Thyroid gland (tissue), 4 donors: ENCODE measurements around the gene RRP9. TPM values are rescaled to one million over a fixed set of nuclear protein-coding genes. Genes with fewer than 3 reads are reported as not detected.
A peak's percentile ranks its signal among the peaks of the same experiment; 100 is the strongest.

Experiments
- DNase-seq, 2 donors: peaks; one replicate each; pipeline ENCODE4 v3.0.0-alpha.2; 2019
- H3K27ac ChIP-seq, 3 donors: fragments of 200-600 bp; sonication (generic); 1 replicate in 2 of 3; 2 replicates in 1 of 3; pipeline ENCODE4 v1.5.1; 2016 to 2019; ENCODE audit warnings: mild to moderate bottlenecking in 1 of 3, moderate library complexity in 1 of 3
- H3K27me3 ChIP-seq: fragments of 200-600 bp; sonication (generic); one replicate; pipeline ENCODE4 v1.5.1; 2019
- H3K36me3 ChIP-seq, 2 donors: fragments of 200-600 bp; sonication (generic); one replicate each; pipeline ENCODE4 v1.5.1; 2016 to 2019
- H3K4me1 ChIP-seq, 2 donors: fragments of 200-600 bp; sonication (generic); one replicate each; pipeline ENCODE4 v1.5.1; 2017 to 2019
- H3K4me3 ChIP-seq, 3 donors: fragments of 200-600 bp; sonication (generic); replicated peaks in 1 of 3; 1 replicate in 2 of 3; 2 replicates in 1 of 3; pipeline ENCODE4 v1.5.1; 2016; ENCODE audit warnings: mild to moderate bottlenecking in 1 of 3
- H3K9me3 ChIP-seq: fragments of 200-600 bp; sonication (generic); one replicate; pipeline ENCODE4 v1.5.1; 2017
- POLR2A ChIP-seq, 2 donors: fragments of 450-650 bp; IDR thresholded peaks; one replicate each; pipeline ENCODE4 v1.6.1; 2017; ENCODE audit warnings: antibody characterized with exemption in 2 of 2, mild to moderate bottlenecking in 2 of 2, moderate library complexity in 1 of 2
- WGBS, 2 donors: methylation state at CpG; one replicate each; pipeline ENCODE4 v1.1.5; 2017; 5-methylcytosine and 5-hydroxymethylcytosine counted together
- intact Hi-C: fragments of 100-400 bp; cut with DNase I; formaldehyde crosslinking; loops from one replicate; pipeline ENCODE4 v1.15.1; 2023
- total RNA-seq, 4 donors: library from RNA; depleted of rRNA; stranded (reverse); fragments of >200 nt; gene quantifications; one replicate each; pipeline ENCODE4 v1.2.3, GENCODE V29; 2016
- TF ChIP-seq, protein P1 (sequence below), 6 experiments: fragments of 200-600 bp in 3 of 6; fragments of 450-650 bp in 3 of 6; sonication (generic) in 3 of 6; IDR thresholded peaks; one replicate each; pipeline ENCODE4 v1.5.1; 2016 to 2019; ENCODE audit warnings: antibody characterized with exemption in 6 of 6, mild to moderate bottlenecking in 2 of 6, inconsistent platforms in 1 of 6, moderate library complexity in 1 of 6

The RRP9 gene
- total RNA-seq, 4 donors from 2014 or later: 7.3 to 14.4 (median 11.9) TPM

DNA sequence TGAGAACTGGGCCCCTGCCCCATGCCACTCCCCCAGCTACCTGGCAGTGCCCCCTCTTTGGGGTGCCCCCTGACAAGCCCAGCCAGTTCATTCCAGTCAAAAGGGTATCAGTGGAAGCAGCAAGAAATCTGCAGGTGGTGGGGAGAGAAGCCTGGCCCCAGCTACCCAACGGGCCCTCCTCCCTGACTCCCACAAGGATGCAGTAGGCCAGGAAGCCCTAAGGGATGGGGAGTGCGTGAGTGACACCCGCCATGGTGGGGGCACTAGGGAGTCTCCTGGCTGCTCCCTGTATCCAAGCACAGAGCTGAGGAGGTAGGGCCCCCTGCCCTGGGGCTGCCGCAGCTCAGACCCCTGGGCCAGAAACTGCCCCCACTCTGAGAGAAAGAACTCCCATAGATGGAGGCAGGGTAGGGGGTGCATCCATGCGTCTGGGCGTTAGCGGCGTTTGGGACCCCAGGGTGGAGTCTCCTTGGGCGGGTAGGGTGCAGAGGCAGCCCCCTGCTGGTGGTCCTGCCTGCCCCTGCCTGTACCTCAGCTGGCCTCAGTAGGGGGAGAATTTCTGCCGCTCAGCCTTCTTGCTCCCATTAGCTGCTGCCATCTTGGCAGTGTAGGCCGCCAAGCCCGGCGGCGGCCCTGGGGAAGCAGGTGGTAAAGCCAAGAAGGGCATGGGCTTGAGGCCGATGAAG lies 16.0 kb upstream of the RRP9 start:
- 95 to 97% methylated on average over 11 to 14 of the region's 15 CpGs for WGBS, 2 donors
- TF ChIP-seq, protein P1, sequence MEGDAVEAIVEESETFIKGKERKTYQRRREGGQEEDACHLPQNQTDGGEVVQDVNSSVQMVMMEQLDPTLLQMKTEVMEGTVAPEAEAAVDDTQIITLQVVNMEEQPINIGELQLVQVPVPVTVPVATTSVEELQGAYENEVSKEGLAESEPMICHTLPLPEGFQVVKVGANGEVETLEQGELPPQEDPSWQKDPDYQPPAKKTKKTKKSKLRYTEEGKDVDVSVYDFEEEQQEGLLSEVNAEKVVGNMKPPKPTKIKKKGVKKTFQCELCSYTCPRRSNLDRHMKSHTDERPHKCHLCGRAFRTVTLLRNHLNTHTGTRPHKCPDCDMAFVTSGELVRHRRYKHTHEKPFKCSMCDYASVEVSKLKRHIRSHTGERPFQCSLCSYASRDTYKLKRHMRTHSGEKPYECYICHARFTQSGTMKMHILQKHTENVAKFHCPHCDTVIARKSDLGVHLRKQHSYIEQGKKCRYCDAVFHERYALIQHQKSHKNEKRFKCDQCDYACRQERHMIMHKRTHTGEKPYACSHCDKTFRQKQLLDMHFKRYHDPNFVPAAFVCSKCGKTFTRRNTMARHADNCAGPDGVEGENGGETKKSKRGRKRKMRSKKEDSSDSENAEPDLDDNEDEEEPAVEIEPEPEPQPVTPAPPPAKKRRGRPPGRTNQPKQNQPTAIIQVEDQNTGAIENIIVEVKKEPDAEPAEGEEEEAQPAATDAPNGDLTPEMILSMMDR (IDR thresholded peaks at IDR 0.05): no peak
- no peak for TF ChIP-seq POLR2A (IDR thresholded peaks at IDR 0.05)
- no peak overlapping the region for H3K4me3 ChIP-seq
- intact Hi-C loops: no loop called here
- no peaks in the 10 kb centered on the region for H3K9me3 ChIP-seq
- H3K36me3 ChIP-seq: no peaks in the 10 kb centered on the region
- peaks cover 5 to 19% of the 10 kb centered on the region in 2 donors for H3K4me1 ChIP-seq
- no peaks in the 10 kb centered on the region for H3K27me3 ChIP-seq
- H3K27ac ChIP-seq: no peak overlapping the region
- no peak for DNase-seq

DNA sequence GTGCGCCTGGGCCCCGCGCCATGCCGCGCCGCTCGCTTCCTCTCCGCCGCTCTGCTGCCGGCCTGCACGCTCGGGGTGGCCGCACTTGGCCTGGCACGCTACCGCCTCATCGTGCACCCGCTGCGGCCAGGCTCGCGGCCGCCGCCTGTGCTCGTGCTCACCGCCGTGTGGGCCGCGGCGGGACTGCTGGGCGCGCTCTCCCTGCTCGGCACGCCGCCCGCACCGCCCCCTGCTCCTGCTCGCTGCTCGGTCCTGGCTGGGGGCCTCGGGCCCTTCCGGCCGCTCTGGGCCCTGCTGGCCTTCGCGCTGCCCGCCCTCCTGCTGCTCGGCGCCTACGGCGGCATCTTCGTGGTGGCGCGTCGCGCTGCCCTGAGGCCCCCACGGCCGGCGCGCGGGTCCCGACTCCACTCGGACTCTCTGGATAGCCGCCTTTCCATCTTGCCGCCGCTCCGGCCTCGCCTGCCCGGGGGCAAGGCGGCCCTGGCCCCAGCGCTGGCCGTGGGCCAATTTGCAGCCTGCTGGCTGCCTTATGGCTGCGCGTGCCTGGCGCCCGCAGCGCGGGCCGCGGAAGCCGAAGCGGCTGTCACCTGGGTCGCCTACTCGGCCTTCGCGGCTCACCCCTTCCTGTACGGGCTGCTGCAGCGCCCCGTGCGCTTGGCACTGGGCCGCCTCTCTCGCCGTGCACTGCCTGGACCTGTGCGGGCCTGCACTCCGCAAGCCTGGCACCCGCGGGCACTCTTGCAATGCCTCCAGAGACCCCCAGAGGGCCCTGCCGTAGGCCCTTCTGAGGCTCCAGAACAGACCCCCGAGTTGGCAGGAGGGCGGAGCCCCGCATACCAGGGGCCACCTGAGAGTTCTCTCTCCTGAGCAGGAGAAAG lies 14.4 kb upstream of the RRP9 start:
- 0% methylated on average over 3 of the region's 97 CpGs; no CpG with 5 or more reads in 1 of the 2 donors for WGBS, 2 donors
- DNase-seq: peak; percentile 61 to 63
- peak overlapping the region in 2 of 3 donors; percentile 21 to 33 for H3K27ac ChIP-seq
- intact Hi-C loops: no loop called here
- H3K27me3 ChIP-seq: no peaks in the 10 kb centered on the region
- TF ChIP-seq, protein P1 (IDR thresholded peaks at IDR 0.05): peak in 5 of 6 experiments; percentile 14 to 45 (median 18)
- no peak for TF ChIP-seq POLR2A (IDR thresholded peaks at IDR 0.05)
- no peaks in the 10 kb centered on the region for H3K36me3 ChIP-seq
- peaks cover 5 to 19% of the 10 kb centered on the region in 2 donors for H3K4me1 ChIP-seq
- H3K9me3 ChIP-seq: no peaks in the 10 kb centered on the region
- H3K4me3 ChIP-seq: peak overlapping the region in 1 of 3 donors; percentile 30

DNA sequence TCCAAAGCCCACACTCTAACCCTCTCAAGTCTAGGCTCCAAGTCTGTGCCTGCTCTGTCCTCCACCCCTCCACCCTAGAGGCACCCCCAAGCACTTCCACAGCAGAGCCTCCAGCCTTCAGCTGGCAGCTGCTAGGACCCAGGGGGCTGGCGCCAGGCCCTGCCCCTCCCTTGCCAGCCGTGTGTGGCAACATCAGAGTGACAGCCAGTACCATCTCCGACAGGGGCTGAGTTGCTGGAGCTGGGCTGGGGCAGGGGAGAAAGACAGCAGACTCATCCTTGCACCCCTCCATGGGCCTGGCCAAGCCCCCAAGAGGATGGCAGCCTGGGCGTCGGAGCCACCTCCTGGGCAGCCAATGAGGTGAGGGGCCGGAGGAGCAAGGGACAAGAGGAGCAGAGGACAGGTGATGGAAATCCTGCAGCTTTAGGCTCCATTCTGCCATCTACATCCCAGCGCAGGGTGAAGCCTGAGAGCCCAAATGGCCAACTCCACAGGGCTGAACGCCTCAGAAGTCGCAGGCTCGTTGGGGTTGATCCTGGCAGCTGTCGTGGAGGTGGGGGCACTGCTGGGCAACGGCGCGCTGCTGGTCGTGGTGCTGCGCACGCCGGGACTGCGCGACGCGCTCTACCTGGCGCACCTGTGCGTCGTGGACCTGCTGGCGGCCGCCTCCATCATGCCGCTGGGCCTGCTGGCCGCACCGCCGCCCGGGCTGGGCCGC lies 13.6 kb upstream of the RRP9 start, which contains the start of gene GPR62:
GPR62 (plus strand) TSS at position 207 of the 718 bp plus-strand sequence; CDS start at position 479, 272 bp downstream.
- Histone ChIP-seq H3K27ac (peak within 1 kb of the TSS in 2 of 3 donors; percentile 21 to 33), H3K4me1 (peaks cover 5 to 19% of the 10 kb centered on the region in 2 donors), H3K36me3 (no peaks in the 10 kb centered on the region), H3K27me3 (no peaks in the 10 kb centered on the region), H3K9me3 (no peaks in the 10 kb centered on the region), H3K4me3 (peak within 1 kb of the TSS in 1 of 3 donors; percentile 30)
- 68 to 70% methylated on average over 6 to 9 of the region's 33 CpGs for WGBS, 2 donors
- intact Hi-C loops: no loop called here
- TF ChIP-seq POLR2A (IDR thresholded peaks at IDR 0.05): no peak
- TF ChIP-seq, protein P1 (IDR thresholded peaks at IDR 0.05): no peak
- DNase-seq: no peak

DNA sequence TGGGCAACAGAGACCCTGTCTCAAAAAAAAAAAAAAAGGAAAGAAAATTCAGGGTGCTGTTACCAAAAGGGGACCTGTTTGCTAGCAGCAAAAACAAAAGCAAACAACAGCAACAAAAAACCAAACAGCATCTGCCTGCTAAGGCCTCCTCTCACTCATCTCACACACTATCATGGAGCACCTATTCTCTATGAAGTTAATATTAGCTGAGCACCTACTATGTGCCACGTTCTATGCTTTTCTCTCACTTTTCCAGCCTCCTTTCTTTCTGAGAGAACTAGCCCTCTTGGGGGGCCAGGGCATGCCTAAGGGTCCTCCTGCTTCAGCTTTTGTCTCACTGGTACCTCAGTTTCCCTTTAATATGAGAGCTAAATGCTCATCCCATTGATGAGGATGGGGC lies 13.0 kb upstream of the RRP9 start:
- intact Hi-C loops: no loop called here
- no peak for DNase-seq
- H3K4me3 ChIP-seq: no peak overlapping the region
- no peak overlapping the region for H3K27ac ChIP-seq
- no peaks in the 10 kb centered on the region for H3K36me3 ChIP-seq
- TF ChIP-seq, protein P1 (IDR thresholded peaks at IDR 0.05): no peak
- no peak for TF ChIP-seq POLR2A (IDR thresholded peaks at IDR 0.05)
- WGBS, 2 donors: 87 to 92% methylated on average over 1 of the region's 1 CpG
- no peaks in the 10 kb centered on the region for H3K9me3 ChIP-seq
- no peaks in the 10 kb centered on the region for H3K27me3 ChIP-seq
- H3K4me1 ChIP-seq: peaks cover 5 to 19% of the 10 kb centered on the region in 2 donors
